ENCODE measurements around the gene BIRC2. TPM values are rescaled to one million over a fixed set of nuclear protein-coding genes. Genes with fewer than 3 reads are reported as not detected.

BIRC2 gene
- total RNA-seq, 1 experiment from 2014 or later: 28.2 TPM

GRCh38 chr11:102405501-102405900, 58.5 kb downstream of the BIRC2 start:
- H3K27me3 Mint-ChIP-seq (ENCODE audit: low read depth): no peaks in the 10 kb centered on the region
- Histone ChIP-seq H2BK12ac (ENCODE audit: insufficient read length, low read depth, low read length) (no peak overlapping the region), H3K4ac (ENCODE audit: low read depth, low read length) (no peak overlapping the region), H3K79me1 (ENCODE audit: insufficient read depth, low read depth, low read length, poor library complexity, severe bottlenecking) (no peaks in the 10 kb centered on the region), H3K9ac (ENCODE audit: extremely low read depth, insufficient read length, low read length) (no peak overlapping the region), H2AFZ (ENCODE audit: low read length) (no peak overlapping the region), H3K23ac (ENCODE audit: insufficient read length, low read depth, low read length) (no peak overlapping the region), H4K91ac (ENCODE audit: insufficient read length, low read depth, low read length) (no peak overlapping the region), H3T11ph (ENCODE audit: low read length) (no peak overlapping the region), H3K4me1 (ENCODE audit: insufficient read depth, low read length) (0 out of 2 replicates have a peak, but pooled peaks cover 4% of the 10 kb centered on the region), H2BK5ac (ENCODE audit: insufficient read length, low read length) (no peak overlapping the region), H2AK5ac (ENCODE audit: insufficient read length, low read length) (no peak overlapping the region), H3K56ac (ENCODE audit: insufficient read length, low read depth, low read length) (no peak overlapping the region), H2BK120ac (ENCODE audit: low read depth, low read length, poor library complexity, severe bottlenecking) (no peak overlapping the region), H3K4me2 (ENCODE audit: insufficient read depth, insufficient read length, low read length) (no peak overlapping the region), H3K23me2 (ENCODE audit: insufficient read length, low read depth, low read length, poor library complexity, severe bottlenecking) (no peaks in the 10 kb centered on the region), H3K14ac (ENCODE audit: insufficient read depth, low read length) (no peak overlapping the region), H3K18ac (ENCODE audit: insufficient read length, low read depth, low read length) (no peak overlapping the region), H3K27me3 (ENCODE audit: insufficient read depth, low read length) (no peaks in the 10 kb centered on the region), H3K27ac (ENCODE audit: insufficient read length, low read depth, low read length) (no peak overlapping the region), H3K79me2 (ENCODE audit: insufficient read depth, low read length) (peaks cover 2% of the 10 kb centered on the region; the same call in 1 of the 2 replicates), H2BK20ac (ENCODE audit: low read depth, low read length, poor library complexity, severe bottlenecking) (no peak overlapping the region), H2BK15ac (ENCODE audit: low read depth, low read length) (no peak overlapping the region), H4K8ac (replicated peaks; ENCODE audit: insufficient read length, low read depth, low read length) (no peak overlapping the region), H3K9me3 (ENCODE audit: control insufficient read depth, low read depth, low read length) (no peaks in the 10 kb centered on the region), H4K20me1 (ENCODE audit: control insufficient read depth, insufficient read depth, insufficient read length) (no peaks in the 10 kb centered on the region), H4K5ac (ENCODE audit: insufficient read length, low read depth, low read length) (no peak overlapping the region)
- no peak for TF ChIP-seq CTCF (conservative IDR thresholded peaks at IDR 0.05)
- peaks cover 0 to 6% of the 10 kb centered on the region in 2 experiments; a peak in 2 of 4 replicates for H3K4me1 Mint-ChIP-seq
- H3K27ac Mint-ChIP-seq: 0 out of 7 replicates have a peak overlapping the region, but pooled peaks of 1 of the 3 experiments have one; percentile 17
- no CpG with 5 or more reads among the region's 5 CpGs for WGBS (ENCODE audit: extremely low coverage, insufficient read length, low lambda C conversion rate)
- H3K36me3 Mint-ChIP-seq (ENCODE audit: insufficient read depth in 1 of 3, low read depth in 3 of 3): peaks cover 13 to 22% (median 17%) of the 10 kb centered on the region in 3 experiments; a peak in 6 of 7 replicates
- H3K4me3 Mint-ChIP-seq: no peak overlapping the region
- no peak for DNase-seq
- no peaks in the 10 kb centered on the region for H3K9me3 Mint-ChIP-seq
